Astrocyte of the cerebellum (primary cell): ENCODE results near the gene GSAP.

ENCODE experiments used
- DNase-seq: peaks from one replicate; pipeline ENCODE4 v3.0.0-alpha.2; 2011; ENCODE audit warnings: low read depth
- H3K4me3 ChIP-seq: 2 replicates; pipeline ENCODE4 v1.5.1; 2011; ENCODE audit warnings: mild to moderate bottlenecking, low read depth, low read length, moderate library complexity
- CTCF ChIP-seq: IDR thresholded peaks from 2 replicates; pipeline ENCODE4 v1.5.1; 2012; ENCODE audit warnings: low read length, low read depth, moderate library complexity, mild to moderate bottlenecking; ENCODE audit errors: missing control alignments
- in situ Hi-C: cut with HindIII; loops from 2 replicates; pipeline ENCODE4 v1.10.0; 2017; ENCODE audit warnings: low sequenced_read_pairs

The GSAP gene

GRCh38 chr7:77308792-77309191, 107.4 kb downstream of the GSAP start:
- in situ Hi-C loops: no loop called here
- H3K4me3 ChIP-seq: no peak overlapping the region
- TF ChIP-seq CTCF: no peak
- DNase-seq: no peak

- no peak overlapping the region for H3K4me3 ChIP-seq
- in situ Hi-C loops: no loop called here
- TF ChIP-seq CTCF: no peak
- no peak for DNase-seq
These were observed 109.7 kb downstream of the GSAP start for GRCh38 chr7:77306231-77307067.

GRCh38 chr7:77295549-77295948, 120.6 kb downstream of the GSAP start:
- no peak for TF ChIP-seq CTCF
- H3K4me3 ChIP-seq: no peak overlapping the region
- in situ Hi-C loops: no loop called here

GRCh38 chr7:77293046-77293445, 123.1 kb downstream of the GSAP start:
- in situ Hi-C loops: no loop called here
- no peak overlapping the region for H3K4me3 ChIP-seq
- no peak for TF ChIP-seq CTCF
- no peak for DNase-seq

More at GRCh38 chr7:77295549-77295948, 120.6 kb downstream of the GSAP start:
- DNase-seq: no peak

GRCh38 chr7:77290425-77290824, 125.7 kb downstream of the GSAP start:
- TF ChIP-seq CTCF: no peak
- H3K4me3 ChIP-seq: no peak overlapping the region
- in situ Hi-C loops: no loop called here
- DNase-seq: no peak

- in situ Hi-C loops: no loop called here
- no peak for TF ChIP-seq CTCF
These were observed 126.8 kb downstream of the GSAP start for GRCh38 chr7:77289387-77289786.

More at GRCh38 chr7:77289387-77289786, 126.8 kb downstream of the GSAP start:
- DNase-seq: no peak
- no peak overlapping the region for H3K4me3 ChIP-seq
